Ovary (tissue), 9 donors: Measurements from ENCODE around the gene AKR1B1. TPM values are rescaled to one million over a fixed set of nuclear protein-coding genes. Genes with fewer than 3 reads are reported as not detected.

Experiments
- DNase-seq, 5 donors: peaks; one replicate each; pipeline ENCODE4 v3.0.0-alpha.2; 2019 to 2020
- H3K27ac ChIP-seq, 2 donors: fragments of 200-600 bp; one replicate each; pipeline versions ENCODE4 v1.5.1 to v1.8.0; 2019 to 2022
- H3K27me3 ChIP-seq: fragments of 200-600 bp; one replicate; pipeline ENCODE4 v1.8.0; 2022
- H3K36me3 ChIP-seq: fragments of 200-600 bp; sonication (generic); one replicate; pipeline ENCODE4 v1.5.1; 2019
- H3K4me1 ChIP-seq: one replicate; pipeline ENCODE4 v1.8.1; 2013; ENCODE audit warnings: mild to moderate bottlenecking, moderate library complexity; ENCODE audit not compliant: insufficient read depth
- H3K4me3 ChIP-seq: fragments of 200-600 bp; sonication (generic); one replicate; pipeline ENCODE4 v1.5.1; 2017
- H3K9me3 ChIP-seq, 2 donors: fragments of 200-600 bp in 1 of 2; sonication (generic) in 1 of 2; one replicate each; pipeline versions ENCODE4 v1.5.1 to v1.8.1; 2013 to 2019; ENCODE audit warnings: mild to moderate bottlenecking in 1 of 2, moderate library complexity in 1 of 2
- CTCF ChIP-seq, 3 donors: fragments of 450-650 bp in 2 of 3; fragments of 200-600 bp in 1 of 3; IDR thresholded peaks; one replicate each; pipeline versions ENCODE4 v1.5.1 to v1.8.0; 2016 to 2022; ENCODE audit warnings: antibody characterized with exemption in 3 of 3, mild to moderate bottlenecking in 1 of 3
- EP300 ChIP-seq: sonication (generic); formaldehyde crosslinking; IDR thresholded peaks from one replicate; pipeline ENCODE4 v1.6.1; 2017; ENCODE audit warnings: antibody characterized with exemption
- POLR2A ChIP-seq: fragments of 450-650 bp; IDR thresholded peaks from one replicate; pipeline ENCODE4 v1.6.1; 2017; ENCODE audit warnings: antibody characterized with exemption, mild to moderate bottlenecking, moderate library complexity
- WGBS, 3 donors: extraction: QIAGEN DNeasy Blood & Tissue Kit in 1 of 3; methylation state at CpG; one replicate each; pipeline versions ENCODE4 v1.1.5 to v1.1.7; 2013 to 2017; 5-methylcytosine and 5-hydroxymethylcytosine counted together
- intact Hi-C, 4 donors: fragments of 100-400 bp; cut with DNase I; formaldehyde crosslinking; loops; one replicate each; pipeline versions ENCODE4 v1.11.0 to v1.15.1; 2022 to 2023
- polyA plus RNA-seq, 2 donors: library from polyadenylated mRNA; stranded (reverse); fragments of 200-250 nt in 1 of 2; fragments of 350-450 nt in 1 of 2; fragmentation: Illumina TruSeq in 1 of 2; extraction: RNeasy Lipid Tissue Mini Kit (QIAGEN cat#74804) in 1 of 2; gene quantifications; one replicate each; pipeline ENCODE4 v1.2.3, GENCODE V29; 2013 to 2014
- total RNA-seq, 7 donors: library from RNA; depleted of rRNA in 2 of 7; stranded (reverse); fragments of >200 nt in 2 of 7; fragmentation: NEBNext Ultra II Directional in 3 of 7; extraction: Animal tissue kit (Norgen Biotek cat#: 25700) in 3 of 7; gene quantifications; one replicate each; pipeline versions ENCODE4 v1.1.0 to v1.2.4, GENCODE V29; 2016 to 2023
- donor health status: DM: no; HTN: no; CAD: no; lungs with moderate emphysema.
- donor health status: DM: no; HTN: no; CAD: no.
- donor health status: Bipolar disorder and iron deficiency.
- donor health status: DM: yes; HTN: yes; CAD: no.
- donor health status: DM: no; HTN: no; CAD: no.
- donor health status: DM: yes; HTN: yes; CAD: no.

The AKR1B1 gene
- total and polyA plus RNA-seq, 9 donors: 39.3 to 133 (median 80.8) TPM

- no peak for DNase-seq
- 70 to 73% (median 71%) methylated on average over 9 of the region's 9 CpGs for WGBS, 3 donors
- Histone ChIP-seq H3K4me1 (no peaks in the 10 kb centered on the region), H3K4me3 (no peak overlapping the region), H3K36me3 (no peaks in the 10 kb centered on the region), H3K9me3 (no peaks in the 10 kb centered on the region), H3K27ac (no peak overlapping the region), H3K27me3 (no peaks in the 10 kb centered on the region)
- intact Hi-C loops: no loop called here
- TF ChIP-seq CTCF (IDR thresholded peaks at IDR 0.05) (no peak), POLR2A (no peak), EP300 (no peak)
Observed at GRCh38 chr7:134469622-134470021, 10.7 kb upstream of the AKR1B1 start.

- H3K4me3 ChIP-seq: no peak overlapping the region
- no peaks in the 10 kb centered on the region for H3K9me3 ChIP-seq
- intact Hi-C loops: no loop called here
- TF ChIP-seq CTCF (IDR thresholded peaks at IDR 0.05) (no peak), EP300 (no peak)
- no peak overlapping the region for H3K27ac ChIP-seq
- H3K27me3 ChIP-seq: no peaks in the 10 kb centered on the region
- H3K4me1 ChIP-seq: no peaks in the 10 kb centered on the region
- H3K36me3 ChIP-seq: no peaks in the 10 kb centered on the region
- no peak for DNase-seq
- WGBS, 3 donors: 89 to 93% (median 90%) methylated on average over 6 of the region's 6 CpGs
Observed at GRCh38 chr7:134468475-134468874, 9.6 kb upstream of the AKR1B1 start.

- H3K4me3 ChIP-seq: no peak overlapping the region
- intact Hi-C loops: no loop called here
- no peak overlapping the region for H3K27ac ChIP-seq
- TF ChIP-seq CTCF (IDR thresholded peaks at IDR 0.05) (no peak), EP300 (no peak), POLR2A (no peak)
- H3K36me3 ChIP-seq: no peaks in the 10 kb centered on the region
- 82 to 88% (median 87%) methylated on average over 6 of the region's 6 CpGs for WGBS, 3 donors
- no peaks in the 10 kb centered on the region for H3K27me3 ChIP-seq
- no peak for DNase-seq
- no peaks in the 10 kb centered on the region for H3K4me1 ChIP-seq
- no peaks in the 10 kb centered on the region for H3K9me3 ChIP-seq
Observed at GRCh38 chr7:134468054-134468453, 9.2 kb upstream of the AKR1B1 start.

- intact Hi-C loops: no loop called here
- no peaks in the 10 kb centered on the region for H3K36me3 ChIP-seq
- DNase-seq: no peak
- no peak overlapping the region for H3K4me3 ChIP-seq
- H3K27ac ChIP-seq: no peak overlapping the region
- H3K27me3 ChIP-seq: no peaks in the 10 kb centered on the region
- TF ChIP-seq CTCF (IDR thresholded peaks at IDR 0.05) (no peak), EP300 (no peak), POLR2A (no peak)
- no peaks in the 10 kb centered on the region for H3K9me3 ChIP-seq
- 87 to 89% (median 88%) methylated on average over 6 of the region's 6 CpGs for WGBS, 3 donors
- H3K4me1 ChIP-seq: no peaks in the 10 kb centered on the region
Observed at GRCh38 chr7:134465491-134465890, 6.6 kb upstream of the AKR1B1 start.

- DNase-seq: no peak
- Histone ChIP-seq H3K4me3 (no peak overlapping the region), H3K4me1 (no peaks in the 10 kb centered on the region), H3K9me3 (no peaks in the 10 kb centered on the region), H3K27ac (no peak overlapping the region), H3K36me3 (no peaks in the 10 kb centered on the region), H3K27me3 (no peaks in the 10 kb centered on the region)
- TF ChIP-seq EP300: no peak
- TF ChIP-seq CTCF (IDR thresholded peaks at IDR 0.05): no peak
- no peak for TF ChIP-seq POLR2A
- intact Hi-C loops: no loop called here
Observed at GRCh38 chr7:134464496-134464895, 5.6 kb upstream of the AKR1B1 start.
